H9 (cell line): ENCODE data around the gene PTPN2. TPM values are rescaled to one million over a fixed set of nuclear protein-coding genes. Genes with fewer than 3 reads are reported as not detected.
A peak's percentile ranks its signal among the peaks of the same experiment; 100 is the strongest.

Experiments used
- DNase-seq: peaks from one replicate; pipeline ENCODE4 v3.0.0-alpha.2; 2017
- H2AFZ ChIP-seq: one replicate; pipeline ENCODE4 v1.6.1; 2013; ENCODE audit warnings: mild to moderate bottlenecking, low read length, control low read depth, moderate library complexity
- H2AK5ac ChIP-seq: 2 replicates; pipeline ENCODE4 v1.6.1; 2013; ENCODE audit warnings: low read length, control low read depth, mixed read lengths; ENCODE audit not compliant: insufficient read length
- H2BK120ac ChIP-seq: one replicate; pipeline ENCODE4 v1.6.1; 2013; ENCODE audit warnings: low read depth, mild to moderate bottlenecking, low read length, control low read depth, inconsistent platforms; ENCODE audit not compliant: poor library complexity, severe bottlenecking
- H2BK12ac ChIP-seq: 2 replicates; pipeline ENCODE4 v1.6.1; 2013; ENCODE audit warnings: low read length, control low read depth, mixed read lengths, low read depth; ENCODE audit not compliant: insufficient read length
- H2BK15ac ChIP-seq: 2 replicates; pipeline ENCODE4 v1.6.1; 2013; ENCODE audit warnings: low read depth, low read length, control low read depth
- H2BK20ac ChIP-seq: one replicate; pipeline ENCODE4 v1.6.1; 2013; ENCODE audit warnings: low read depth, mild to moderate bottlenecking, low read length, control low read depth, inconsistent platforms; ENCODE audit not compliant: poor library complexity, severe bottlenecking
- H2BK5ac ChIP-seq: 2 replicates; pipeline ENCODE4 v1.6.1; 2013; ENCODE audit warnings: low read length, control low read depth, mixed read lengths; ENCODE audit not compliant: insufficient read length
- H3K14ac ChIP-seq: 2 replicates; pipeline ENCODE4 v1.6.1; 2013; ENCODE audit warnings: low read length, control low read depth; ENCODE audit not compliant: insufficient read depth
- H3K18ac ChIP-seq: 2 replicates; pipeline ENCODE4 v1.6.1; 2013; ENCODE audit warnings: low read depth, mild to moderate bottlenecking, mixed read lengths, low read length, control low read depth; ENCODE audit not compliant: insufficient read length
- H3K23ac ChIP-seq: 2 replicates; pipeline ENCODE4 v1.6.1; 2013; ENCODE audit warnings: low read length, control low read depth, mixed read lengths, low read depth; ENCODE audit not compliant: insufficient read length
- H3K23me2 ChIP-seq: 2 replicates; pipeline ENCODE4 v1.6.1; 2013; ENCODE audit warnings: low read depth, mild to moderate bottlenecking, mixed read lengths, low read length, control low read depth; ENCODE audit not compliant: insufficient read length, poor library complexity, severe bottlenecking
- H3K27ac ChIP-seq: 2 replicates; pipeline ENCODE4 v1.5.1; 2013; ENCODE audit warnings: low read length, control low read depth, mixed read lengths, low read depth; ENCODE audit not compliant: insufficient read length
- H3K27me3 ChIP-seq: 2 replicates; pipeline ENCODE4 v1.6.1; 2013; ENCODE audit warnings: low read length, control low read depth, inconsistent platforms; ENCODE audit not compliant: insufficient read depth
- H3K4ac ChIP-seq: 2 replicates; pipeline ENCODE4 v1.6.1; 2013; ENCODE audit warnings: low read depth, mild to moderate bottlenecking, control low read depth, inconsistent platforms, low read length, moderate library complexity
- H3K4me1 ChIP-seq: 2 replicates; pipeline ENCODE4 v1.6.1; 2013; ENCODE audit warnings: low read length, control low read depth, inconsistent platforms; ENCODE audit not compliant: insufficient read depth
- H3K4me2 ChIP-seq: 2 replicates; pipeline ENCODE4 v1.6.1; 2013; ENCODE audit warnings: low read length, control low read depth, mixed read lengths; ENCODE audit not compliant: insufficient read length, insufficient read depth
- H3K56ac ChIP-seq: 2 replicates; pipeline ENCODE4 v1.6.1; 2013; ENCODE audit warnings: low read depth, mild to moderate bottlenecking, mixed read lengths, low read length, control low read depth; ENCODE audit not compliant: insufficient read length
- H3K79me1 ChIP-seq: 2 replicates; pipeline ENCODE4 v1.6.1; 2013; ENCODE audit warnings: low read depth, mild to moderate bottlenecking, moderate library complexity, low read length, control low read depth, inconsistent platforms; ENCODE audit not compliant: insufficient read depth, poor library complexity, severe bottlenecking
- H3K79me2 ChIP-seq: 2 replicates; pipeline ENCODE4 v1.6.1; 2013; ENCODE audit warnings: low read length, control low read depth, inconsistent platforms; ENCODE audit not compliant: insufficient read depth
- H3K9ac ChIP-seq: 2 replicates; pipeline ENCODE4 v1.6.1; 2013; ENCODE audit warnings: low read length, control low read depth, mixed read lengths; ENCODE audit not compliant: insufficient read length; ENCODE audit errors: extremely low read depth
- H3K9me3 ChIP-seq: one replicate; pipeline ENCODE4 v1.6.1; 2013; ENCODE audit warnings: low read depth, low read length, inconsistent platforms; ENCODE audit not compliant: control insufficient read depth
- H3T11ph ChIP-seq: one replicate; pipeline ENCODE4 v1.6.1; 2013; ENCODE audit warnings: mild to moderate bottlenecking, low read length, control low read depth, inconsistent platforms
- H4K20me1 ChIP-seq: one replicate; pipeline ENCODE4 v1.6.1; 2013; ENCODE audit not compliant: control insufficient read depth, insufficient read length, insufficient read depth
- H4K5ac ChIP-seq: 2 replicates; pipeline ENCODE4 v1.6.1; 2013; ENCODE audit warnings: low read depth, mild to moderate bottlenecking, mixed read lengths, low read length, control low read depth; ENCODE audit not compliant: insufficient read length
- H4K8ac ChIP-seq: replicated peaks from 2 replicates; pipeline ENCODE4 v1.6.1; 2013; ENCODE audit warnings: low read length, control low read depth, mixed read lengths, low read depth; ENCODE audit not compliant: insufficient read length
- H4K91ac ChIP-seq: 2 replicates; pipeline ENCODE4 v1.6.1; 2013; ENCODE audit warnings: low read depth, mild to moderate bottlenecking, moderate library complexity, mixed read lengths, low read length, control low read depth; ENCODE audit not compliant: insufficient read length
- H3K27ac Mint-ChIP-seq, 3 experiments: 2 replicates in 2 of 3; 3 replicates in 1 of 3; pipeline ENCODE4 v1.8.0; 2020 to 2021; ENCODE audit warnings: mixed read lengths in 3 of 3, mild to moderate bottlenecking in 1 of 3, moderate library complexity in 1 of 3
- H3K27me3 Mint-ChIP-seq: 2 replicates; pipeline ENCODE4 v1.8.0; 2021; ENCODE audit warnings: low read depth, mild to moderate bottlenecking, moderate library complexity, mixed read lengths
- H3K36me3 Mint-ChIP-seq, 3 experiments: 2 replicates in 2 of 3; 3 replicates in 1 of 3; pipeline ENCODE4 v1.8.0; 2020 to 2021; ENCODE audit warnings: low read depth in 3 of 3, mixed read lengths in 3 of 3; ENCODE audit not compliant: insufficient read depth in 1 of 3
- H3K4me1 Mint-ChIP-seq, 2 experiments: 2 replicates each; pipeline ENCODE4 v1.8.0; 2020; ENCODE audit warnings: mixed read lengths in 2 of 2
- H3K4me3 Mint-ChIP-seq, 2 experiments: 2 replicates in 1 of 2; 3 replicates in 1 of 2; pipeline ENCODE4 v1.8.0; 2020 to 2021; ENCODE audit warnings: mild to moderate bottlenecking in 2 of 2, mixed read lengths in 2 of 2, moderate library complexity in 1 of 2
- H3K9me3 Mint-ChIP-seq, 2 experiments: 2 replicates in 1 of 2; 3 replicates in 1 of 2; pipeline ENCODE4 v1.8.0; 2020; ENCODE audit warnings: mild to moderate bottlenecking in 2 of 2, mixed read lengths in 2 of 2, moderate library complexity in 1 of 2
- WGBS: extraction: QIAGEN DNeasy Blood & Tissue Kit; methylation state at CpG from one replicate; pipeline ENCODE4 v1.1.7; 2013; ENCODE audit warnings: missing lambda C conversion rate, low lambda C conversion rate, mixed read lengths; ENCODE audit not compliant: insufficient read length; ENCODE audit errors: extremely low coverage; 5-methylcytosine and 5-hydroxymethylcytosine counted together
- total RNA-seq: library from RNA; stranded (reverse); gene quantifications from 2 replicates; pipeline ENCODE4 v1.2.1, GENCODE V29; 2021
- TF ChIP-seq, protein P1 (sequence below): fragments of 200-600 bp; sonication (generic); conservative IDR thresholded peaks from 3 replicates; pipeline ENCODE4 v1.8.0; 2021; ENCODE audit warnings: antibody characterized with exemption, mild to moderate bottlenecking

Gene PTPN2
- total RNA-seq, 1 experiment from 2014 or later, result 48.7 TPM

DNA sequence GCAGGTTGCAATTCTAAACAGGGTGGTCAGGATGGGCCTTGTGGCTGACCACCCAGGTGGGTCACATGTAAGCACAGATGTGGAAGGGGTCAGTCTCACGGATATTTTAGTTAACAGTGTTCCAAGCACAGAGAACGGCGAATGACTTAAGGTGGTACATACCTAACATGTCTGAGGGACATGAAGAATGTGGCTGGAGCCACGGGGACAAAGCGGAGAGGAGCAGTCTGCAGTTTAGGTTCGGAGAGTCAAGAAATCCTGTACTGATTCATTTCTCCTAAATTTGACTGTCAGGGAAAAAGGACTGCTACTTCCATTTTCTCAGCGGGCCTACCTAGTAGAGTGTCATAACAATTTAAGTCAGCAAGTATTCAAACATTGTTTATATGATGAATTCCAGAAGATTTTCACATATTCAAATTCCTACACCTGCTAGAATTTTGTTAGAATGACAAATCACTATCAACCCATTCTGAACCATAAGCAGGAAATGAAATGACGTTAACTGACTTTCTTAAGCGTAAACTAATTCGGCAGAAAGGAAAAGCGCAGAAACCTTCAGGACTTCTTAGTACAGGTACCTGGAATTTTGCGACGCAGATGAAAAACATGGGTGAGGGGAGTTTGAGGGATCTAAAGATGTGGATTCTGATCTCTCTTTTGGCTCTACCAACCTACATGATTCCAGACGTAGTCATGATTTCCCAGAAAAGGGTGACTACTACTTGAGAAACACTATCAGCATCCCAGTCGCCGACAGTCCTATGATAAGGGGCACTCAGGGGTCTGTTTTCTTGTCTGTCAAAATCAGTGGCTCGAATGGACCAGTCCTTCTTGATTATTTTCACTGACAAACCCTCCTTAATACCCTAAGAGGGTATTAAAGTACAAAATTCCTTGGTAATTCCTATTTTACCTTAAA is 41.3 kb downstream of the PTPN2 start:
- Histone ChIP-seq H3K9me3 (no peaks in the 10 kb centered on the region), H3K14ac (no peak overlapping the region), H4K8ac (no peak overlapping the region), H3K18ac (no peak overlapping the region), H2AK5ac (no peak overlapping the region), H2BK5ac (no peak overlapping the region), H2BK20ac (no peak overlapping the region), H3K23me2 (no peaks in the 10 kb centered on the region), H3T11ph (no peak overlapping the region), H3K4me2 (no peak overlapping the region), H3K4ac (no peak overlapping the region), H3K23ac (no peak overlapping the region), H2AFZ (no peak overlapping the region), H2BK15ac (no peak overlapping the region), H4K5ac (no peak overlapping the region), H2BK120ac (no peak overlapping the region), H4K20me1 (no peaks in the 10 kb centered on the region), H3K27me3 (no peaks in the 10 kb centered on the region), H3K56ac (no peak overlapping the region), H3K4me1 (peaks cover 4% of the 10 kb centered on the region; the same call in 1 of the 2 replicates), H4K91ac (no peak overlapping the region), H2BK12ac (no peak overlapping the region), H3K79me2 (peaks cover 2% of the 10 kb centered on the region; the same call in 1 of the 2 replicates), H3K9ac (no peak overlapping the region), H3K27ac (no peak overlapping the region), H3K79me1 (no peaks in the 10 kb centered on the region)
- Mint-ChIP-seq H3K9me3 (no peaks in the 10 kb centered on the region), H3K36me3 (peaks cover 0 to 3% (median 2%) of the 10 kb centered on the region in 3 experiments; a peak in 2 of 7 replicates), H3K27me3 (no peaks in the 10 kb centered on the region), H3K27ac (peak overlapping the region; percentile 6 to 65 (median 31); a peak in 4 of 7 replicates), H3K4me1 (peaks cover 23 to 26% of the 10 kb centered on the region in 2 experiments), H3K4me3 (no peak overlapping the region)
- TF ChIP-seq, protein P1, sequence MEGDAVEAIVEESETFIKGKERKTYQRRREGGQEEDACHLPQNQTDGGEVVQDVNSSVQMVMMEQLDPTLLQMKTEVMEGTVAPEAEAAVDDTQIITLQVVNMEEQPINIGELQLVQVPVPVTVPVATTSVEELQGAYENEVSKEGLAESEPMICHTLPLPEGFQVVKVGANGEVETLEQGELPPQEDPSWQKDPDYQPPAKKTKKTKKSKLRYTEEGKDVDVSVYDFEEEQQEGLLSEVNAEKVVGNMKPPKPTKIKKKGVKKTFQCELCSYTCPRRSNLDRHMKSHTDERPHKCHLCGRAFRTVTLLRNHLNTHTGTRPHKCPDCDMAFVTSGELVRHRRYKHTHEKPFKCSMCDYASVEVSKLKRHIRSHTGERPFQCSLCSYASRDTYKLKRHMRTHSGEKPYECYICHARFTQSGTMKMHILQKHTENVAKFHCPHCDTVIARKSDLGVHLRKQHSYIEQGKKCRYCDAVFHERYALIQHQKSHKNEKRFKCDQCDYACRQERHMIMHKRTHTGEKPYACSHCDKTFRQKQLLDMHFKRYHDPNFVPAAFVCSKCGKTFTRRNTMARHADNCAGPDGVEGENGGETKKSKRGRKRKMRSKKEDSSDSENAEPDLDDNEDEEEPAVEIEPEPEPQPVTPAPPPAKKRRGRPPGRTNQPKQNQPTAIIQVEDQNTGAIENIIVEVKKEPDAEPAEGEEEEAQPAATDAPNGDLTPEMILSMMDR, result no peak
- no peak for DNase-seq
- WGBS, result no CpG with 5 or more reads among the region's 17 CpGs
